ENCODE results near the gene ZBTB49.
"Not testable (repeated sequence)": the region's sequence is repeated elsewhere in the genome, so short reads cannot be mapped to it uniquely, and the experiment has no call there.

The ZBTB49 gene

GRCh38 chr4:4249866-4250265 is 40.2 kb upstream of the ZBTB49 start:
- no peak for DNase-seq
- Histone ChIP-seq H3K4me3 (ENCODE audit: low read depth, low read length) (no peak overlapping the region), H3K27me3 (ENCODE audit: insufficient read depth, low read depth, severe bottlenecking) (no peaks in the 10 kb centered on the region), H3K36me3 (peaks cover 6% of the 10 kb centered on the region), H3K27ac (no peak overlapping the region), H3K9me3 (ENCODE audit: severe bottlenecking) (no peaks in the 10 kb centered on the region)
- TF ChIP-seq CTCF (IDR thresholded peaks at IDR 0.05; ENCODE audit: low read depth, low read length) = no peak

GRCh38 chr4:4254199-4254598 is 35.9 kb upstream of the ZBTB49 start:
- no peaks in the 10 kb centered on the region for H3K27me3 ChIP-seq (ENCODE audit: insufficient read depth, low read depth, severe bottlenecking)
- H3K36me3 ChIP-seq = no peaks in the 10 kb centered on the region
- no peak for TF ChIP-seq CTCF (IDR thresholded peaks at IDR 0.05; ENCODE audit: low read depth, low read length)
- H3K9me3 ChIP-seq (ENCODE audit: severe bottlenecking) = no peaks in the 10 kb centered on the region
- DNase-seq = no peak
- no peak overlapping the region for H3K27ac ChIP-seq
- H3K4me3 ChIP-seq (ENCODE audit: low read depth, low read length) = no peak overlapping the region

GRCh38 chr4:4254666-4255065 is 35.4 kb upstream of the ZBTB49 start:
- no peak overlapping the region for H3K27ac ChIP-seq
- TF ChIP-seq CTCF (IDR thresholded peaks at IDR 0.05; ENCODE audit: low read depth, low read length) = no peak
- no peak overlapping the region for H3K4me3 ChIP-seq (ENCODE audit: low read depth, low read length)
- H3K9me3 ChIP-seq (ENCODE audit: severe bottlenecking) = no peaks in the 10 kb centered on the region
- no peak for DNase-seq
- H3K27me3 ChIP-seq (ENCODE audit: insufficient read depth, low read depth, severe bottlenecking) = no peaks in the 10 kb centered on the region
- no peaks in the 10 kb centered on the region for H3K36me3 ChIP-seq

GRCh38 chr4:4256799-4257198 is 33.3 kb upstream of the ZBTB49 start:
- TF ChIP-seq CTCF (IDR thresholded peaks at IDR 0.05; ENCODE audit: low read depth, low read length) = no peak
- no peak overlapping the region for H3K4me3 ChIP-seq (ENCODE audit: low read depth, low read length)
- H3K27me3 ChIP-seq (ENCODE audit: insufficient read depth, low read depth, severe bottlenecking) = no peaks in the 10 kb centered on the region
- H3K27ac ChIP-seq = no peak overlapping the region
- H3K9me3 ChIP-seq (ENCODE audit: severe bottlenecking) = no peaks in the 10 kb centered on the region
- H3K36me3 ChIP-seq = no peaks in the 10 kb centered on the region
- no peak for DNase-seq

GRCh38 chr4:4257705-4258104 is 32.3 kb upstream of the ZBTB49 start:
- not testable (repeated sequence) for H3K27ac ChIP-seq; H3K27me3 ChIP-seq (ENCODE audit: insufficient read depth, low read depth, severe bottlenecking); DNase-seq; H3K4me3 ChIP-seq (ENCODE audit: low read depth, low read length); H3K36me3 ChIP-seq; H3K9me3 ChIP-seq (ENCODE audit: severe bottlenecking)

DNA sequence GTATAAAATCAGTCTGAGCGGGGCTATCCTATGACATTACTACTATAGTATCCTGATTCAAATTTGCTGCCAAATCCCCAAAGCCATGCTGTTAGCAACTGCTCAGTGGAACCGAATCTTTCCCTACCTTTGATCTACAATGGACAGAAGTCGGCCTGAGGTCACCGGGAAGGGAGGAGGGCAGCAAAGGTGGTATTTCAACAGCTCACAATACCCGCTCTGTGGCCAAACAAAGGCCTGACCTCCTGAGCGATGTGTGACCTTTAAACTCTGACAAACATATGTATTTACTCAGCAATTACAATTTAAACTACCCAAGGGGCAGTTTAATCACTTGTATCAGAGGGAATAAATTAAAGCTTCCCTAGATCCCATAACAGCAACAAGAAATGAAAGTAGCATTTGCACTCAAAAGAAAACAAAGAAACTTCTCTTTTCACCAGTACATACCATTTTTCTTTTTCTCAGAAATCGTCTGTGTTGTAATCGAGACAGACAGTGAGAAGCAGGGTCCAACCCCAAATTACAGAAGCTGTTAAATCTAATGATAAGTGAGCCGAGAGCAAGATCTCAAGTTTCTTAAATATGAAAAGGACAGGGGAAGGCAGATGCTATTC is 30.5 kb upstream of the ZBTB49 start:
- DNase-seq = no peak
- Histone ChIP-seq H3K4me3 (ENCODE audit: low read depth, low read length) (no peak overlapping the region), H3K27ac (no peak overlapping the region), H3K36me3 (no peaks in the 10 kb centered on the region), H3K27me3 (ENCODE audit: insufficient read depth, low read depth, severe bottlenecking) (no peaks in the 10 kb centered on the region), H3K9me3 (ENCODE audit: severe bottlenecking) (no peaks in the 10 kb centered on the region)
- TF ChIP-seq CTCF (IDR thresholded peaks at IDR 0.05; ENCODE audit: low read depth, low read length) = no peak
